ENCODE measurements around the gene UBA3. TPM values are rescaled to one million over a fixed set of nuclear protein-coding genes. Genes with fewer than 3 reads are reported as not detected.

UBA3 gene
- total and polyA plus RNA-seq, 2 of the 13 experiments (the other 11 are each of a cell fraction or from before 2014, with no cell fraction given) = 40.7 to 49.0 TPM

DNA sequence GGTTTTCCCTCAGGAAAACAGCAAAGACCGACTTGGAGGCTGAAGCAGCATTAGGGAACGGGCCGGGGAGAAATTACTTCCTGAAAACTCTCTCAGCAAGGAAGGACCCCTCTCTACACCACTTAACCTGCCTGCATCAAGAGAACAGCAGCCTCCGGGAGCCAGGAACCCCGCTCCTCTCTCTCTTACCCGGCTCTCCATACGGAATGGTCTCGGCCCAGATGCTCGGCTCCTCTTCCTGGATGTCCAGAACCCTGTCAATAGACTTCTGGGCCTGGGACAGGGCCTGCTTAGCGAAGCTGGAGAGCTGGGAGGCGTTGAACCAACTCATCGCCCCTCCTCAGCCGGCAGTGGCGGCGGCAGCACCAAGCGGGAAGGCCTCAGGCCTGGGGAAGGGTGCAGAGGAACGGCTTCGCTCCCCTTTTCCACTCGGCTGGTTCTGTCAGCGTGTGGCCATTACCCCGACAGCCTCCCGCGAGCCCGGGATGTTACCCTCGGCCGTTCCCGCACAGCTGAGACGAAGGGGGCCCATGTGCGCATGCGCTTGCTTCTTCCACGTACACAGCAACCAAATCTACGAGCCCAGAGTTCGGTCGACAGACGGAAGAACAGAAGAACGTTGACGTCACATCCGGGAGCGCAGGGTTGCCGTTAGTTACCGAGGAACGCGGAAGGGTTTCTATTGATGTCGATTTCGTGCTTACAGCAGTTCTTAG, 28.3 kb downstream of the UBA3 start, which contains the start of gene TMF1 (continued):
- TF ChIP-seq ELF4 (CRISPR knock-in tag; IDR thresholded peaks at IDR 0.05; ENCODE audit: borderline replicate concordance) (peak; percentile 91; the same call in 1 of the 2 replicates), KLF13 (CRISPR knock-in tag; IDR thresholded peaks at IDR 0.05) (no peak), ZBTB21 (CRISPR knock-in tag; IDR thresholded peaks at IDR 0.05) (peak; percentile 89), HDAC2 (CRISPR knock-in tag; IDR thresholded peaks at IDR 0.05) (peak; percentile 53; the same call in 1 of the 2 replicates), GABPA (IDR thresholded peaks at IDR 0.05; ENCODE audit: low read depth, low read length) (peak; percentile 78), GABPA (CRISPR knock-in tag; IDR thresholded peaks at IDR 0.05; ENCODE audit: low read depth) (peak; percentile 98), NBN (conservative IDR thresholded peaks at IDR 0.05) (no peak), TFE3 (CRISPR knock-in tag; IDR thresholded peaks at IDR 0.05) (no peak), U2AF2 (IDR thresholded peaks at IDR 0.05; ENCODE audit: low read depth, low read length) (no peak; the same call in 1 of the 2 replicates), ASH2L (IDR thresholded peaks at IDR 0.05; ENCODE audit: insufficient read length, low read depth, low read length) (peak; percentile 80), ZNF572 (CRISPR knock-in tag; IDR thresholded peaks at IDR 0.05) (peak; percentile 62; the same call in 1 of the 2 replicates), ZFYVE20 (CRISPR knock-in tag; IDR thresholded peaks at IDR 0.05; ENCODE audit: borderline replicate concordance, low read depth) (0 out of 2 replicates have a peak, but pooled peaks have one; percentile 10), HOXA3 (CRISPR knock-in tag; IDR thresholded peaks at IDR 0.05) (peak; percentile 87), ETV5 (CRISPR knock-in tag; IDR thresholded peaks at IDR 0.05; ENCODE audit: borderline replicate concordance) (peak; percentile 44; the same call in 1 of the 2 replicates), KDM5B (CRISPR knock-in tag; IDR thresholded peaks at IDR 0.05; ENCODE audit: borderline replicate concordance) (peak; percentile 70; the same call in 1 of the 2 replicates), TEF (CRISPR knock-in tag; IDR thresholded peaks at IDR 0.05) (no peak), KMT2A (CRISPR knock-in tag; IDR thresholded peaks at IDR 0.05) (peak; percentile 73), ZNF446 (CRISPR knock-in tag; IDR thresholded peaks at IDR 0.05) (no peak), ZNF260 (CRISPR knock-in tag; IDR thresholded peaks at IDR 0.05; ENCODE audit: borderline replicate concordance, low read depth) (no peak), NFYC (CRISPR knock-in tag; IDR thresholded peaks at IDR 0.05) (0 out of 2 replicates have a peak, but pooled peaks have one; percentile 9), SP140L (CRISPR knock-in tag; IDR thresholded peaks at IDR 0.05; ENCODE audit: borderline replicate concordance) (peak; percentile 66; the same call in 1 of the 2 replicates)
- TF ChIP-seq, protein P1, sequence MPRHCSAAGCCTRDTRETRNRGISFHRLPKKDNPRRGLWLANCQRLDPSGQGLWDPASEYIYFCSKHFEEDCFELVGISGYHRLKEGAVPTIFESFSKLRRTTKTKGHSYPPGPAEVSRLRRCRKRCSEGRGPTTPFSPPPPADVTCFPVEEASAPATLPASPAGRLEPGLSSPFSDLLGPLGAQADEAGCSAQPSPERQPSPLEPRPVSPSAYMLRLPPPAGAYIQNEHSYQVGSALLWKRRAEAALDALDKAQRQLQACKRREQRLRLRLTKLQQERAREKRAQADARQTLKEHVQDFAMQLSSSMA (CRISPR knock-in tag; IDR thresholded peaks at IDR 0.05) = peak; percentile 79; the same call in 1 of the 2 replicates
- TF ChIP-seq, protein P2, sequence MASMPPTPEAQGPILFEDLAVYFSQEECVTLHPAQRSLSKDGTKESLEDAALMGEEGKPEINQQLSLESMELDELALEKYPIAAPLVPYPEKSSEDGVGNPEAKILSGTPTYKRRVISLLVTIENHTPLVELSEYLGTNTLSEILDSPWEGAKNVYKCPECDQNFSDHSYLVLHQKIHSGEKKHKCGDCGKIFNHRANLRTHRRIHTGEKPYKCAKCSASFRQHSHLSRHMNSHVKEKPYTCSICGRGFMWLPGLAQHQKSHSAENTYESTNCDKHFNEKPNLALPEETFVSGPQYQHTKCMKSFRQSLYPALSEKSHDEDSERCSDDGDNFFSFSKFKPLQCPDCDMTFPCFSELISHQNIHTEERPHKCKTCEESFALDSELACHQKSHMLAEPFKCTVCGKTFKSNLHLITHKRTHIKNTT (CRISPR knock-in tag; IDR thresholded peaks at IDR 0.05) = no peak
- TF ChIP-seq, protein P3, sequence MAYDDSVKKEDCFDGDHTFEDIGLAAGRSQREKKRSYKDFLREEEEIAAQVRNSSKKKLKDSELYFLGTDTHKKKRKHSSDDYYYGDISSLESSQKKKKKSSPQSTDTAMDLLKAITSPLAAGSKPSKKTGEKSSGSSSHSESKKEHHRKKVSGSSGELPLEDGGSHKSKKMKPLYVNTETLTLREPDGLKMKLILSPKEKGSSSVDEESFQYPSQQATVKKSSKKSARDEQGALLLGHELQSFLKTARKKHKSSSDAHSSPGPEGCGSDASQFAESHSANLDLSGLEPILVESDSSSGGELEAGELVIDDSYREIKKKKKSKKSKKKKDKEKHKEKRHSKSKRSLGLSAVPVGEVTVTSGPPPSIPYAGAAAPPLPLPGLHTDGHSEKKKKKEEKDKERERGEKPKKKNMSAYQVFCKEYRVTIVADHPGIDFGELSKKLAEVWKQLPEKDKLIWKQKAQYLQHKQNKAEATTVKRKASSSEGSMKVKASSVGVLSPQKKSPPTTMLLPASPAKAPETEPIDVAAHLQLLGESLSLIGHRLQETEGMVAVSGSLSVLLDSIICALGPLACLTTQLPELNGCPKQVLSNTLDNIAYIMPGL (CRISPR knock-in tag; IDR thresholded peaks at IDR 0.05; ENCODE audit: borderline replicate concordance in 1 of 2, low read depth in 1 of 2) = peak in 1 of 2 experiments; percentile 19; a peak in 1 of 4 replicates
